NCI-H524 treated with DMSO at 0.1 percent for 48 hours (cell line): Measurements from ENCODE around the gene MEF2C.

ENCODE experiments used
- DNase-seq: peaks from one replicate; lab custom pipeline; 2025; lab: John Stamatoyannopoulos, UW

MEF2C gene

GRCh38 chr5:88674356-88675167 lies 208.4 kb downstream of the MEF2C start:
- DNase-seq = peak; percentile 55

DNA sequence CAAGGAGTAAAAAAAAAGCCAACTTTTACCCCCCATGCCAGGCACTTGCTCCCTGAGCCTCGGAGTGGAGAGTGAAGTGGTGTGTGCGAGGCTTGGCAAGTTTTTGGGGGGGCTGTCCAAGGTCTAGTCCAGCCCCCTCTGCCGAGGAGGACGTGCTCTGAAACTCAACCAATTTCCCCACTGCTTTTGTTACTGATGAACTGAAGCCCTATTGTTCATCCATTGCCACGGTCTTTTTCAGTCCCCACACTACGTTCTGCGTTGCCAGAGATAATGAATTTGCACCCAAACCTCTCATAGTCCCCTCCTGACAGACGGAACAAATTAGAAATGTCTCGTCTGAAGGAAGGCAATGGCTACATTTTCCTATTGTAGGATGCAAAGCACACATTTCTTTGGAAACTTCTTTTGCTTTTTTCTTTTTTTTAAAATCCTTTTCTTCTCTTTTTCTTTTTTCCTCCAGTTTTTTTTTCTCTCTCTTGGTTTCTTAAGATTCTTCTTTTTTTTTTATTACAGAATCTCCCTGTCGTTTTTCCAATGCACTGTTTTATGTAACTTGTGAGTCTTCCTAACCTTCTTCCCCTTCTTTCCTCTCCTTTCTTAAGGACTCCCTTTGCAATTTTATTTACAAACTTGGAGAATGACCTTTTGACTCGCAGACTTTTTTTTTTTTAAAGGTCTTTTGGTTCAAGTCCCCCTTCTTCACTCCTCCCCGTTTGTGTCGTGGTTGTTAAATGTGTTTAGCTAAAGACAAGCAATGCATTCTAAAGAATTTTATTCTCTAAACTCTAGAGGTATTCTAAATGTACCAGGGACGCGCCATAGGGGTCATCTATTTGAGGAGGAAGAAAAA lies 209.5 kb downstream of the MEF2C start:
- no peak for DNase-seq

DNA sequence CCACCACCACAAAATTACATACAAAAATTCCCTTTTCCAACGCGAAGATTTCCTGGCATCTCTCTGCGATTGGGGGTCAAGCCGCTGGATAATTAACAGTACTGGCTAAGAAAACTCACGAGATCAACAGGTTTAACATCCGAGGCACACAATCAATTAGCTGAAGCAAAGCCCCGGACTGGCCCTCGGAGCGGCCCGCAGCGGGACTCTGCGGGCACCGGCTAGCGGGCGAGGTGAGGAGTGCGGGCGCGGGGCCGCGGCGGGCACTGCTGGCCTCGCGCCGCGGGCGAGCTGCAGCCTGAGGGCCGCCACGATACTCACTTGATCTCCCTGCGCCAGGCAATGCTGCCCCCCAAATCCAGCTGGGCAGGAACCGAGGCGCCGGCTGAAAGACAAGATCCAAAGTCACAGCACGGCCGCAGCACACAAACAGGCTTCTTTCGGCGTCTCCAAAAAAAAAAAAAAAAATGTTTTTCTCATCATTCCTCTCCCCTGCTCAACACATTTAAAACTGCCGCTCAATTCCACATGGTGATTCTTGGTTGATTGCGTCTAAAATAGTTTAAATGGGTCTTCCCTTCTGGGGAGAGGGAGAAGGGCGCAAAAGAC lies 210.2 kb downstream of the MEF2C start:
- no peak for DNase-seq

DNA sequence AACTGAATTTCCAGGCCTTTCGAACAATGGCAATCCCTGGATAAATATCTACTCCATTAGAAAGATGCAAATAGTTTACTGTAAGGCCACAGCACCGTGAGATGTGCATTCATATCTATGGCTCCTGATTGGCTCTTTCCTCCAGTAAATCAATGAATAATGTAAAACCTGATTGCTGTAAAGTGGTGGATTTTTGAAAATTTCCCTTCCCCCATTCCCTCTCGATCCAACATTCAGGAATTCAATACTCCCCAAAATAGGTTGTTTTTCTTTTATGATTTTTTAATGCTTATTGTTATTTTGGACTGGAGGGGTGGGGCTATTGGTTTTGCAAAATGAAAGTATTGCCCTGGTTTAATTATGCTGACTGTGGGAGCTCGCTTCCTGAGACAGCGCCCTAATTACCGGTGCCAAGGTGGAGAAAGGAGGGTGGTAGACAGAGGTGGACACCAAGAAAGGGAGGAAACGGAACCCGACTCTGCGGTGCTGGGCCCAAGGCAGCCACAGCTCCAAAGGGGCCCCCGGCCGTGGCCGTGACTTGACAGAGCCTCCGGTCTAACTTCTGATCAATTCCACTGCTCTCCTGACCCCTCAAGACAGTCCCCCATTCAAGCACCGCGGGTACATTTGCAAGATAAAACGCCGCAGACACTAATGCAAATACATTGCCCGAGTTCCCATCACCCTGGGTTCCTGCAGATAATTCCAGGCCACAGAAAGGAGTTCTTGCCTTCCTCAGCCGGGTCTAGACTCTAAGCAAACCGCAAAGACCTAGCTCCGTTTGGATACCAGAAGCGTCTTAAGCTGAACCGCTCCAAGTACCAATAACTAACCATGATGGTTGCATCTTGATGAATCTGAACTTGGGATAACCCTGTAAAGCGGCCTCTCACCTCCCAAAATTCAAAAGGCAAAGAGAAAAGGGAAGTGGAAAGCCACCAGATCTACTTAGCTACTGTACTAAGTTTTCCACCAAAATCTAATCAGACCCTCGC lies 211.2 kb downstream of the MEF2C start:
- DNase-seq = no peak

DNA sequence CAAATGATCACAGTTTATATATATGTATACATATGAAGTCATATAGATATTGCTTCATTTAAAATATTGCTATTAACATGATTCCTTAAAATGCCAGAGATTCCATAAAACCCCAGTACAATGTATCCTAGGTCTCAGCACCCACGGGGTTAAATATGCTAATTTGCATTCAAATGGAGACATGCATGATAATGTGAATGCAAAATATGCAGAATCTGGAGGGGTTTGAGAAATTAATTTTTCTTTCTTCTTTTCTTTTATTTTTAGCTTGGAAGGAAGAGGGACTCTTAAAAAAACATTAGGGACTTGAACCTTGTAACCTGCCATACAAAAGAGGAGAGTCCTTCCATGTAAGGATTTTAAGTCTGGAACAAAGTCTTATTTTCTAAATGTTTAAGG lies 211.9 kb downstream of the MEF2C start:
- DNase-seq = no peak

DNA sequence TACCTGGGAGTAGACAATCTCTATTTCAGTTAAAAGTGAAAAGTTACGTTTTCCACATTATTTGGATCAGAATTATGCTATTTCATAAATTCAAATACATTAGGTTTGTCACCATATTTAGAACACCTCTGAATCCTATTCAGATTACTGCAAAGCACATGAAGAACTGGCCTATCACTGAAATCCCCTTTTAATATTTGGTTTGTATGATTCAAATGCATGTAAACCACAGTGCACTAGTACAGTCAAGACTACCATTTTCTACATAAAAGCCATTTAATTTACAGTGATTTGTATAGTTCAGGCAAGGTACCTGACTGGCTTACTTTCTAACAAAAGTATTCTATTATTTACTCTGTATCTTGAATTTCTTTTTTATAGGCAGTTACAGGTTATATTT lies 212.5 kb downstream of the MEF2C start:
- DNase-seq = no peak

DNA sequence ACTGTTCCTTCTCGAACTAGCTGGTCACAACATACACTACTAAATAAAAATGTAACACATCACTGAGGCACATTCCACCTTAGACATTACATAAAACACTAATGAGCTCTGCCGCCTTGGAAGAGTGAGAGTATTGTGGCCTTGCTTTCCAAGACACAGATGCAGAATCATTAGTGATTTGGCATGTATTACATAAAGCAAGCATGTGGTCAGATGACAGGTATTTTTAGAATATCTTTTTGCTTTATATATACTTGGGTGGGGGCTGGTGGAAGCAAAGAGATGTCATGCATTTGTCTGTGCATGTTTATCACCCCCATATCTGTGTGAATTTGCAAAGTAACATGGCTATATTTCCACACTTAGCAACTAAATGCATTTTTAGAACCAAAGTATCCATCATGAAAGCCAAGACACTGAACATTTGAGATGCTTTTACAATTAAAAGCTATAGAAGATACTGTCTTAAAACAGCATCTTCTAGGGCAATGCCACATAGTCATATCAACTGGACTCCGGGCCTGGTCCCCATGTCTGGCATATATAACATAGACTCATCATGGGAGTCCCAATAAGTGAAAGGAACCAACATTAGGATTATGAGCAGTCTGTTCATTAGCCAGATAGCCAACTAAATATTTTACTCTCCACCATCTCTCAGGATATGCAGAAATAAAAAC lies 213.5 kb downstream of the MEF2C start:
- DNase-seq = no peak

DNA sequence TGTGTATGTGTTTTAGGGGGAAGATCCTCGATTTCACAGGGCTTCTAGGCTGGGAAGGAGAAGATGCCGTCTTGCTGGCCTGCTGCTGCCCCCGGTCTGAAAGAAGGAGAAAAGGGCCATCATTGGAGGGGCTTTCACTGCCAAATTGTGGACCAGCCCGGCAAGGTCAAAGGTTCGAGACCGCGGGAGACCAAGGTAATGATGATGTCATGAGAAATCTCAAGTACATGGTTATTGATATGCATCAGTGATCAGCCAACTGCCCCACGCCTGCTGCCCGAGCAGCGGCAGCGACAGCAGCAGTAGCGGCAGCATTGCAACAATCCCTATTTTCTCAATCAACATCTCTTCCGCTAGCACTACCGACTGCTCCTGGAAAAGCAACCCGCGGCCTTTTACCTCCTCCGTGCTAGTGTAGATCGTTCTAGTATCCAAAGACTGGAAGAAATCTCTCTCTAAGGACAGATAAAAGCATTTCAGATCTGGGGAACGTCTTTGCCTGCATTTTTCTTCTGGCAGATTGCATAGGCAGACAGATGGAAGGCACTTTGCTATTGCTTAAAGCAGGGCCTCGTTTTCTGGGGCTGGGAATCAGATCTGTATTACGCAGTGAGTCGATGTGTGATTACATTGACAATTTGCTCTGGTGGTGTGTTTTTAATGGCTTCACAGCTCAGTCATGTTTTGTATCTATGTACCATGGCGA lies 215.3 kb downstream of the MEF2C start:
- DNase-seq = peak; percentile 46
